ENCODE results near the gene GRWD1.
A peak's percentile ranks its signal among the peaks of the same experiment; 100 is the strongest.

Gene GRWD1

DNA sequence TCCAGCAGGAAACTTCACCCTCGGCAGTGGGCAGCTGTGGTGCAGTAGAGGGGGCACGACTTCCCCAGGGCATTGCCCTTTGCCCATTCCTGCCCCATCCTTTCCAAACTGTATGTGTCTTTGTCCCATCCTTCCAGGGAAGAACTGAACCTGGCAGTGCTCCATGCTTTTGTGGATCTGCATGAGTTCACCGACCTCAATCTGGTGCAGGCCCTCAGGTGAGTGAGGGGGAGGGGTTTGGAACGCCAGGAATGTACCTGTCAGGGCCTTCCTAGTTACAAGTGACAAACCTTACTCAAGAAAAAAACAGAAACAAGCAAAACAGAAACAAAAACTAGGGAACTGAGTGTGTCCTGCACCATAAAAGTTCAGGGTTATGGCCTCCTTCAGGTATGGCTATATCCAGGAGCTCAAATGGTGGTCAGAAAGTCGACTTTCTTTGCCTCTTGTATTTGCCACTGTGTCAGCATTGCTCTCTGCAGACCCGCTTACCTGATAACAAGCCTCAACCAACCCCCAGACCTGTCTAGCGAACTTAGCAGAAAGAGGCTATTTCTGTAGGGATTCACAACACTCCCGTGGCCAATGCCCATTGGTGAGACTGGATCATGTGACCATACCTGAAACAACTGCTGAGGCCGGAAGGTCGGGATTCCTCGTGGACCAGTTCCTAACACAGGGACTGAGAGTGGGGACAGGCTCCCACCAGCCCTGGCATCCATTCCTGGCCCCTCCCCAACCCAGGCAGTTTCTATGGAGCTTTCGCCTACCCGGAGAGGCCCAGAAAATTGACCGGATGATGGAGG, 27.6 kb downstream of the GRWD1 start:
- no peaks in the 10 kb centered on the region for H3K9me3 ChIP-seq (ENCODE audit: severe bottlenecking)
- no peaks in the 10 kb centered on the region for H3K27me3 ChIP-seq (ENCODE audit: insufficient read depth, poor library complexity, severe bottlenecking)
- no peaks in the 10 kb centered on the region for H3K4me1 ChIP-seq (ENCODE audit: insufficient read depth, poor library complexity, severe bottlenecking)
- TF ChIP-seq, protein P1, sequence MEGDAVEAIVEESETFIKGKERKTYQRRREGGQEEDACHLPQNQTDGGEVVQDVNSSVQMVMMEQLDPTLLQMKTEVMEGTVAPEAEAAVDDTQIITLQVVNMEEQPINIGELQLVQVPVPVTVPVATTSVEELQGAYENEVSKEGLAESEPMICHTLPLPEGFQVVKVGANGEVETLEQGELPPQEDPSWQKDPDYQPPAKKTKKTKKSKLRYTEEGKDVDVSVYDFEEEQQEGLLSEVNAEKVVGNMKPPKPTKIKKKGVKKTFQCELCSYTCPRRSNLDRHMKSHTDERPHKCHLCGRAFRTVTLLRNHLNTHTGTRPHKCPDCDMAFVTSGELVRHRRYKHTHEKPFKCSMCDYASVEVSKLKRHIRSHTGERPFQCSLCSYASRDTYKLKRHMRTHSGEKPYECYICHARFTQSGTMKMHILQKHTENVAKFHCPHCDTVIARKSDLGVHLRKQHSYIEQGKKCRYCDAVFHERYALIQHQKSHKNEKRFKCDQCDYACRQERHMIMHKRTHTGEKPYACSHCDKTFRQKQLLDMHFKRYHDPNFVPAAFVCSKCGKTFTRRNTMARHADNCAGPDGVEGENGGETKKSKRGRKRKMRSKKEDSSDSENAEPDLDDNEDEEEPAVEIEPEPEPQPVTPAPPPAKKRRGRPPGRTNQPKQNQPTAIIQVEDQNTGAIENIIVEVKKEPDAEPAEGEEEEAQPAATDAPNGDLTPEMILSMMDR (IDR thresholded peaks at IDR 0.05; ENCODE audit: poor library complexity, severe bottlenecking) = no peak
- DNase-seq (ENCODE audit: low spot score) = no peak
- no peak overlapping the region for H3K4me3 ChIP-seq (ENCODE audit: severe bottlenecking)
- ATAC-seq (ENCODE audit: low read depth) = no peak
- peaks cover 74% of the 10 kb centered on the region for H3K36me3 ChIP-seq (ENCODE audit: low read depth)
- no peak overlapping the region for H3K27ac ChIP-seq (ENCODE audit: poor library complexity, severe bottlenecking)

DNA sequence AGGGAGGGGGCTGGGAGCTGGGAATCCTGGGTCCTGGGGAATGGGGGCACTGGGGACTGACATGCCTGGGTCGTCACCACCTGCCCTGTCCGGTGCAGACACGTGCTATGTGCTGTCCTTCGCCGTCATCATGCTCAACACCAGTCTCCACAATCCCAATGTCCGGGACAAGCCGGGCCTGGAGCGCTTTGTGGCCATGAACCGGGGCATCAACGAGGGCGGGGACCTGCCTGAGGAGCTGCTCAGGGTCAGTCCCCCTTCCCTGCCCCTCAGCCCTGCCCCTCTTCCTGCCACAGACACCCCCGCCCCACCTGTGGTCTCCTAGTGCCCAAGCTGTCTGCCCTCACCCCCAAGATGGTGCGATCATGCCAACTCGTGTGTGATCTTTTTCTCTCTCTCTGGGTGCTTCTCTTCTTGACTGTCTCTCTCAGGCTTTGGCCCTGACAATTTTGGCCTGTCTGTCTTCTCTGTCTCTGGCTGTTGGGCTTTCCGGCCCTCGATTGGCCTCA, 28.4 kb downstream of the GRWD1 start:
- no peaks in the 10 kb centered on the region for H3K27me3 ChIP-seq (ENCODE audit: insufficient read depth, poor library complexity, severe bottlenecking)
- TF ChIP-seq, protein P1 (IDR thresholded peaks at IDR 0.05; ENCODE audit: poor library complexity, severe bottlenecking) = no peak
- H3K4me3 ChIP-seq (ENCODE audit: severe bottlenecking) = no peak overlapping the region
- H3K27ac ChIP-seq (ENCODE audit: poor library complexity, severe bottlenecking) = no peak overlapping the region
- DNase-seq (ENCODE audit: low spot score) (peak; percentile 59), ATAC-seq (ENCODE audit: low read depth) (no peak)
- peaks cover 76% of the 10 kb centered on the region for H3K36me3 ChIP-seq (ENCODE audit: low read depth)
- H3K9me3 ChIP-seq (ENCODE audit: severe bottlenecking) = no peaks in the 10 kb centered on the region
- no peaks in the 10 kb centered on the region for H3K4me1 ChIP-seq (ENCODE audit: insufficient read depth, poor library complexity, severe bottlenecking)

DNA sequence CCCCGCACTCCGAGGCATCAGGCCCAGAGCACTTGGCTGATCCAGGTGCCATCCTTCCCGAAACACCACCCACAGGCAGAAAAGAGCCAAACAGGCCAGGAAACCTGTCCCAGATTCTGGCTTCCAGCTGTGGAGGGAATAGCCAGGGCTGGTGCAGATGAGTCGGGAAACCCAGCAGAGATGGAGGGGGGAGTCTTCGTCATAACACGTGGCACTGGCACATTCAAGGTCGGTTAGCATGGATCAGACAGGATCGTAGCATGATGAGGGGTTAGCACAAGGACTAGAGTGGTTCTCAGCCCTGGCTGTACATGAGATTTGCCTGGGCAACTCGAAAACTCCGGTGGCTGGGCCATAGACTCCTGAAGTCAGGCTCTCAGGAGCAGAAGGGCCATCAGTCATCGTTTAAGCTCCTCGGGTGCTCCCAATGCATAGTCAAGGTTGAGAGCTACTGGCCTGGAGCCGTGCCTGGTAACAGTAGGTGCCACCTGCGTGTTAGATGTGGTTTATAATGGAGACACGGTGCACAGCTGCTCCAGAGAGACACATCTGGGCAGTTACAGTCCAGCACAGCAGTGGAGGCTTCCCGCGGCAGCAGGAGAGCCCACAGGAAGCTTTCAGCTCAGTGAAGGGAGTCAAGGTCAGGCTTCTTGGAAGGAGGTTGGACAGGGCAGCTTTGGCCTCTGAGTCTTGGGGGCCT, 29.7 kb downstream of the GRWD1 start:
- DNase-seq (ENCODE audit: low spot score) (no peak), ATAC-seq (ENCODE audit: low read depth) (no peak)
- Histone ChIP-seq H3K9me3 (ENCODE audit: severe bottlenecking) (no peaks in the 10 kb centered on the region), H3K27ac (ENCODE audit: poor library complexity, severe bottlenecking) (no peak overlapping the region), H3K27me3 (ENCODE audit: insufficient read depth, poor library complexity, severe bottlenecking) (no peaks in the 10 kb centered on the region), H3K4me3 (ENCODE audit: severe bottlenecking) (no peak overlapping the region), H3K36me3 (ENCODE audit: low read depth) (peaks cover 74% of the 10 kb centered on the region), H3K4me1 (ENCODE audit: insufficient read depth, poor library complexity, severe bottlenecking) (no peaks in the 10 kb centered on the region)
- TF ChIP-seq, protein P1 (IDR thresholded peaks at IDR 0.05; ENCODE audit: poor library complexity, severe bottlenecking) = no peak

DNA sequence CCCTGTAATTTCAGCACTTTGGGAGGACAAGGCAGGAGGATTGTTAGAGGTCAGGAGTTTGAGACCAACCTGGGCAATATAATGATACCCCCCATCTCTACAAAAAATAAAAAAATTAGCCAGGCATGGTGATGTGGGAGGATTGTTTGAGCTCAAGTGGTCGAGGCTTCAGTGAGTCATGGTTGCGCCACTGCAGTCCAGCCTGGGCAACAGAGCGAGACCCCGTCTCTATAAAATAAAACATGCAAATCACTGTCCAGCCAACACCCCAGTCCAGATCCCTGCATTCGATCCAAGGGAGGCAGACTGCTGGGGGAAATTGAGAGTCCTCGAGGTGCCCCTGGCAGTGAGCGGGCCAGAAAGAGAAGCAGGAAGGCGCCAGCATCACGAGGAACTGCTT, 30.4 kb downstream of the GRWD1 start:
- Histone ChIP-seq H3K9me3 (ENCODE audit: severe bottlenecking) (no peaks in the 10 kb centered on the region), H3K27me3 (ENCODE audit: insufficient read depth, poor library complexity, severe bottlenecking) (no peaks in the 10 kb centered on the region), H3K4me3 (ENCODE audit: severe bottlenecking) (no peak overlapping the region), H3K27ac (ENCODE audit: poor library complexity, severe bottlenecking) (no peak overlapping the region), H3K36me3 (ENCODE audit: low read depth) (peaks cover 68% of the 10 kb centered on the region), H3K4me1 (ENCODE audit: insufficient read depth, poor library complexity, severe bottlenecking) (no peaks in the 10 kb centered on the region)
- TF ChIP-seq, protein P1 (IDR thresholded peaks at IDR 0.05; ENCODE audit: poor library complexity, severe bottlenecking) = no peak
- ATAC-seq (ENCODE audit: low read depth) (no peak), DNase-seq (ENCODE audit: low spot score) (no peak)
